Panc1 (cell line): ENCODE data around the gene ADAMTS15. TPM values are rescaled to one million over a fixed set of nuclear protein-coding genes. Genes with fewer than 3 reads are reported as not detected.

ENCODE experiments used
- ATAC-seq: fragments of 200-7000 bp; cut with Tn5 transposase; 2 replicates; pipeline ENCODE4 v1.9.1; 2020; ENCODE audit warnings: mild to moderate bottlenecking, moderate library complexity
- BruUV-seq: library from RNA; stranded (reverse); fragments of 400-500 nt; replicated peaks from 2 replicates; lab custom pipeline; 2021; lab: Mats Ljungman, UMichigan
- CTCF ChIA-PET: fragments of 300-600 bp; sonication (Branson Sonifier 250); formaldehyde crosslinking; loops from one replicate; lab custom pipeline; 2022; ENCODE audit warnings: antibody characterized with exemption; lab: Charles Lee
- POLR2A ChIA-PET: fragments of 300-600 bp; sonication (Branson Sonifier 250); formaldehyde crosslinking; loops from one replicate; lab custom pipeline; 2022; ENCODE audit warnings: antibody characterized with exemption; lab: Charles Lee
- DNase-seq: peaks from one replicate; pipeline ENCODE4 v3.0.0-alpha.2; 2010; ENCODE audit warnings: low read depth, low spot score
- H3K27ac ChIP-seq: 2 replicates; pipeline ENCODE4 v1.5.1; 2011; ENCODE audit warnings: mild to moderate bottlenecking, low read length, inconsistent platforms
- H3K27me3 ChIP-seq: fragments of 200-500 bp; sonication (Bioruptor generic); 2 replicates; pipeline ENCODE4 v1.6.0; 2014; ENCODE audit warnings: low read length, inconsistent platforms; ENCODE audit not compliant: control insufficient read depth, insufficient read depth
- H3K36me3 ChIP-seq: fragments of 200-500 bp; sonication (Bioruptor generic); 2 replicates; pipeline ENCODE4 v1.5.1; 2014; ENCODE audit warnings: inconsistent platforms, mild to moderate bottlenecking, low read length, moderate library complexity; ENCODE audit not compliant: control insufficient read depth, insufficient read depth
- H3K4me1 ChIP-seq: 2 replicates; pipeline ENCODE4 v1.5.1; 2011; ENCODE audit warnings: inconsistent platforms, mild to moderate bottlenecking, low read length, moderate library complexity; ENCODE audit not compliant: control insufficient read depth, insufficient read depth
- H3K4me3 ChIP-seq, 2 experiments: 2 replicates each; pipeline ENCODE4 v1.5.1; 2011 to 2012; ENCODE audit warnings: low read depth in 2 of 2, low read length in 2 of 2, mild to moderate bottlenecking in 2 of 2, inconsistent platforms in 1 of 2, moderate library complexity in 1 of 2
- H3K9me3 ChIP-seq: fragments of 200-500 bp; sonication (Bioruptor generic); 2 replicates; pipeline ENCODE4 v1.5.1; 2014; ENCODE audit warnings: low read depth, mild to moderate bottlenecking, inconsistent platforms, low read length, moderate library complexity; ENCODE audit not compliant: control insufficient read depth, insufficient read depth
- CTCF ChIP-seq: fragments of 450-650 bp; IDR thresholded peaks from 2 replicates; pipeline ENCODE4 v1.5.1; 2017; ENCODE audit warnings: mild to moderate bottlenecking
- POLR2AphosphoS5 ChIP-seq: IDR thresholded peaks from 2 replicates; pipeline ENCODE4 v1.6.1; 2012; ENCODE audit warnings: mild to moderate bottlenecking, low read depth, low read length, moderate library complexity
- REST ChIP-seq, 2 experiments: IDR thresholded peaks; 2 replicates each; pipeline ENCODE4 v1.6.1; 2011 to 2012; ENCODE audit warnings: low read depth in 2 of 2, control low read depth in 1 of 2, low read length in 1 of 2, mild to moderate bottlenecking in 1 of 2, moderate library complexity in 1 of 2; ENCODE audit not compliant: insufficient read depth in 1 of 2
- SIN3A ChIP-seq: IDR thresholded peaks from 2 replicates; pipeline ENCODE4 v1.6.1; 2012; ENCODE audit warnings: low read depth, mild to moderate bottlenecking, low read length, moderate library complexity, borderline replicate concordance; ENCODE audit not compliant: insufficient read depth
- TCF7L2 ChIP-seq: IDR thresholded peaks from 2 replicates; pipeline ENCODE4 v1.6.1; 2011; ENCODE audit warnings: mild to moderate bottlenecking, low read depth, low read length, inconsistent platforms
- in situ Hi-C: cut with HindIII; loops from 2 replicates; pipeline ENCODE4 v1.10.0; 2016; ENCODE audit warnings: low sequenced_read_pairs, low pct_unique_long_range_greater_than_20kb
- intact Hi-C: fragments of 100-400 bp; cut with micrococcal nuclease; formaldehyde crosslinking; loops from one replicate; pipeline ENCODE4 v1.10.0; 2022; ENCODE audit not compliant: unreplicated experiment
- total RNA-seq: library from RNA; stranded (reverse); gene quantifications from one replicate; pipeline ENCODE4 v1.2.1, GENCODE V29; 2021; ENCODE audit not compliant: unreplicated experiment

ADAMTS15 gene
- total RNA-seq, 1 experiment from 2014 or later: 39.9 TPM

GRCh38 chr11:130431801-130432200 lies 16.6 kb upstream of the ADAMTS15 start:
- POLR2A ChIA-PET: no interaction called here
- DNase-seq: no peak

GRCh38 chr11:130433357-130433756 lies 15.1 kb upstream of the ADAMTS15 start:
- BruUV-seq: no TSS peak
- in situ Hi-C loops (no loop called here), intact Hi-C loops (no loop called here)
- Histone ChIP-seq H3K27me3 (peaks cover 16% of the 10 kb centered on the region), H3K9me3 (no peaks in the 10 kb centered on the region), H3K36me3 (no peaks in the 10 kb centered on the region), H3K4me3 (no peak overlapping the region), H3K4me1 (peaks cover 13% of the 10 kb centered on the region), H3K27ac (no peak overlapping the region)
- TF ChIP-seq TCF7L2 (no peak), CTCF (no peak), REST (IDR thresholded peaks at IDR 0.05; ENCODE audit: insufficient read depth in 1 of 2, low read depth in 2 of 2, low read length in 1 of 2) (no peak), POLR2AphosphoS5 (no peak), SIN3A (no peak)
- DNase-seq (no peak), ATAC-seq (no peak)
- POLR2A ChIA-PET: no interaction called here
- CTCF ChIA-PET: interaction anchor here (0.7 to 3.1 kb wide), 4 partner anchors 43 to 429 kb away, joined by 3 to 39 read pairs (median 10); no protein-coding TSS in a partner anchor

More at GRCh38 chr11:130431801-130432200, 16.6 kb upstream of the ADAMTS15 start:
- H3K36me3 ChIP-seq: no peaks in the 10 kb centered on the region
- BruUV-seq: no TSS peak
- no peak for TF ChIP-seq REST (IDR thresholded peaks at IDR 0.05; ENCODE audit: insufficient read depth in 1 of 2, low read depth in 2 of 2, low read length in 1 of 2)
- no peak overlapping the region for H3K4me3 ChIP-seq
- no peak for ATAC-seq
- intact Hi-C loops: no loop called here
- H3K9me3 ChIP-seq: no peaks in the 10 kb centered on the region
- peaks cover 22% of the 10 kb centered on the region for H3K4me1 ChIP-seq
- peaks cover 22% of the 10 kb centered on the region for H3K27me3 ChIP-seq
- in situ Hi-C loops: no loop called here
- no peak overlapping the region for H3K27ac ChIP-seq
- CTCF ChIA-PET: interaction anchor here (0.7 to 3.1 kb wide), 10 partner anchors 42 to 462 kb away, joined by 3 to 39 read pairs (median 5); no protein-coding TSS in a partner anchor
